ENCODE measurements around the gene LYPLA2. TPM values are rescaled to one million over a fixed set of nuclear protein-coding genes. Genes with fewer than 3 reads are reported as not detected.
A peak's percentile ranks its signal among the peaks of the same experiment; 100 is the strongest.

LYPLA2 gene
- 27.7 TPM for total RNA-seq

GRCh38 chr1:23790696-23791515 is at the start of gene LYPLA2:
LYPLA2 (plus strand) TSS chr1:23791145; CDS start chr1:23792683, 1,538 bp downstream.
- DNase-seq (ENCODE audit: low spot score in 2 of 2) (peak; percentile 84 to 93), FAIRE-seq (no peak)

- DNase-seq (ENCODE audit: low spot score in 2 of 2) = no peak
- no peak for FAIRE-seq
These were observed 49.3 kb upstream of the LYPLA2 start for GRCh38 chr1:23741609-23742008.

- DNase-seq (ENCODE audit: low spot score in 2 of 2) = peak in 1 of 2 donors; percentile 36
- no peak for FAIRE-seq
These were observed 48.2 kb upstream of the LYPLA2 start for GRCh38 chr1:23742670-23743286.

- no peak for FAIRE-seq
- peak; percentile 89 to 92 for DNase-seq (ENCODE audit: low spot score in 2 of 2)
These were observed 47.4 kb upstream of the LYPLA2 start, which contains the start of gene ELOA for GRCh38 chr1:23743287-23744152. ELOA (plus strand) TSS chr1:23743471; CDS start chr1:23743504, 33 bp downstream.

- DNase-seq (ENCODE audit: low spot score in 2 of 2) (no peak), FAIRE-seq (no peak)
These were observed 45.4 kb upstream of the LYPLA2 start for GRCh38 chr1:23745515-23745914.

GRCh38 chr1:23748016-23748415 is 42.9 kb upstream of the LYPLA2 start:
- no peak for FAIRE-seq
- no peak for DNase-seq (ENCODE audit: low spot score in 2 of 2)

GRCh38 chr1:23751050-23751814 is 39.7 kb upstream of the LYPLA2 start:
- FAIRE-seq (no peak), DNase-seq (ENCODE audit: low spot score in 2 of 2) (peak in 1 of 2 donors; percentile 49)

GRCh38 chr1:23751815-23752200 is 39.1 kb upstream of the LYPLA2 start:
- no peak for FAIRE-seq
- no peak for DNase-seq (ENCODE audit: low spot score in 2 of 2)

- no peak for FAIRE-seq
- no peak for DNase-seq (ENCODE audit: low spot score in 2 of 2)
These were observed 38.0 kb upstream of the LYPLA2 start for GRCh38 chr1:23752909-23753308.

- DNase-seq (ENCODE audit: low spot score in 2 of 2) = no peak
These were observed 34.3 kb upstream of the LYPLA2 start for GRCh38 chr1:23756676-23757075.

GRCh38 chr1:23757812-23758211 is 33.1 kb upstream of the LYPLA2 start:
- DNase-seq (ENCODE audit: low spot score in 2 of 2) (no peak), FAIRE-seq (no peak)

More at GRCh38 chr1:23756676-23757075, 34.3 kb upstream of the LYPLA2 start:
- FAIRE-seq = no peak

- FAIRE-seq (no peak), DNase-seq (ENCODE audit: low spot score in 2 of 2) (no peak)
These were observed 31.7 kb upstream of the LYPLA2 start for GRCh38 chr1:23759277-23759676.

GRCh38 chr1:23763041-23763577 is 27.8 kb upstream of the LYPLA2 start:
- no peak for FAIRE-seq
- DNase-seq (ENCODE audit: low spot score in 2 of 2) = no peak

- FAIRE-seq = no peak
These were observed 22.2 kb upstream of the LYPLA2 start for GRCh38 chr1:23768733-23769132.

GRCh38 chr1:23772049-23772853 is 18.7 kb upstream of the LYPLA2 start:
- DNase-seq (ENCODE audit: low spot score in 2 of 2) (peak in 1 of 2 donors; percentile 49), FAIRE-seq (no peak)

More at GRCh38 chr1:23768733-23769132, 22.2 kb upstream of the LYPLA2 start:
- DNase-seq (ENCODE audit: low spot score in 2 of 2) = no peak

GRCh38 chr1:23772854-23773242 is 18.1 kb upstream of the LYPLA2 start:
- DNase-seq (ENCODE audit: low spot score in 2 of 2) = no peak
- FAIRE-seq = no peak

- DNase-seq (ENCODE audit: low spot score in 2 of 2) (no peak), FAIRE-seq (no peak)
These were observed 16.6 kb upstream of the LYPLA2 start for GRCh38 chr1:23774174-23774880.

GRCh38 chr1:23776217-23776616 is 14.7 kb upstream of the LYPLA2 start:
- FAIRE-seq (no peak), DNase-seq (ENCODE audit: low spot score in 2 of 2) (no peak)
